ENCODE data around the gene GASK1A.
A peak's percentile ranks its signal among the peaks of the same experiment; 100 is the strongest.

DNA sequence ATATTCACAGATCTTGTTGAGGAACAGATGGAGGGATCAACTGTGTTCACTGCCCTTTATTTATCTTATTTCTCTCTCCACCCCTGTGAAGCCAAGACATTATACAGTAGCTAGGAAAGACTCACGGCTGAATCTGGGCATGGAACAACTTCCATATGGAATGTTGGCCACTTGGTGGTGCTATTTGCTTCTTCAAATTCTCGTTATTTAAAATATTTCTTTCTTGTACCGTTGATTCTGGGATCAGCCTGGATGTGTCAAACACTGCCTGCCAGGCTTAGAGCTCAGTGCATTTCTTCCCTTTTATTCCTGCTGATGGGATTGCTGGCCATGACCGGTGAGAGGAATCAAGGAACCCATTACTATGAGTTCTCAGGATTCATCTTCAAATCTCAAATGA lies 17.5 kb upstream of the GASK1A start:
- TF ChIP-seq, protein P1, sequence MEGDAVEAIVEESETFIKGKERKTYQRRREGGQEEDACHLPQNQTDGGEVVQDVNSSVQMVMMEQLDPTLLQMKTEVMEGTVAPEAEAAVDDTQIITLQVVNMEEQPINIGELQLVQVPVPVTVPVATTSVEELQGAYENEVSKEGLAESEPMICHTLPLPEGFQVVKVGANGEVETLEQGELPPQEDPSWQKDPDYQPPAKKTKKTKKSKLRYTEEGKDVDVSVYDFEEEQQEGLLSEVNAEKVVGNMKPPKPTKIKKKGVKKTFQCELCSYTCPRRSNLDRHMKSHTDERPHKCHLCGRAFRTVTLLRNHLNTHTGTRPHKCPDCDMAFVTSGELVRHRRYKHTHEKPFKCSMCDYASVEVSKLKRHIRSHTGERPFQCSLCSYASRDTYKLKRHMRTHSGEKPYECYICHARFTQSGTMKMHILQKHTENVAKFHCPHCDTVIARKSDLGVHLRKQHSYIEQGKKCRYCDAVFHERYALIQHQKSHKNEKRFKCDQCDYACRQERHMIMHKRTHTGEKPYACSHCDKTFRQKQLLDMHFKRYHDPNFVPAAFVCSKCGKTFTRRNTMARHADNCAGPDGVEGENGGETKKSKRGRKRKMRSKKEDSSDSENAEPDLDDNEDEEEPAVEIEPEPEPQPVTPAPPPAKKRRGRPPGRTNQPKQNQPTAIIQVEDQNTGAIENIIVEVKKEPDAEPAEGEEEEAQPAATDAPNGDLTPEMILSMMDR (IDR thresholded peaks at IDR 0.05): peak in 4 of 6 experiments; percentile 54 to 70 (median 58)
- no peak for TF ChIP-seq POLR2A (IDR thresholded peaks at IDR 0.05)
